Activated gamma-delta T cell treated with anti-CD3 and anti-CD28 coated beads, Interleukin-2, amount 50 U/mL, for 16 hours (primary cell): ENCODE results near the gene TCP11.

Experiments
- DNase-seq: peaks from one replicate; pipeline ENCODE4 v3.0.0-alpha.2; 2020; ENCODE audit warnings: low read depth

The TCP11 gene

DNA sequence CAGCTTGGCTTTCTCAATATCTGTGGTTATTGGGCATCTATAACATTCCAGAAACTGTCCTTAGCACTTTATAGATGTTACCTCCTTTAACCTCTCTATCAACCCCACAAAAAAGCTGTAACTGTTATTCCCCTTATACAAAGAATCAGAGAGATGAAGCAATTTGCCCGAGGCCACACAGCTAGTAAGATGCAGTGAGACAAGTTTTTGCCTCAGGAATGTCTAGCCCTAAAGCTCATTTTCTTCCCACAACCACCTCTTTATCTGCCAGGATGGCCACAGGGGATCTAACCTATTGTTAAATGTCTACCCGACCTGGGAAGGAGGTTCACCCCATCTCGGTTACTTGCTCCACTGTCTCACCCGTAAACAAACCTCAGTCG, 31.9 kb upstream of the TCP11 start:
- no peak for DNase-seq

DNA sequence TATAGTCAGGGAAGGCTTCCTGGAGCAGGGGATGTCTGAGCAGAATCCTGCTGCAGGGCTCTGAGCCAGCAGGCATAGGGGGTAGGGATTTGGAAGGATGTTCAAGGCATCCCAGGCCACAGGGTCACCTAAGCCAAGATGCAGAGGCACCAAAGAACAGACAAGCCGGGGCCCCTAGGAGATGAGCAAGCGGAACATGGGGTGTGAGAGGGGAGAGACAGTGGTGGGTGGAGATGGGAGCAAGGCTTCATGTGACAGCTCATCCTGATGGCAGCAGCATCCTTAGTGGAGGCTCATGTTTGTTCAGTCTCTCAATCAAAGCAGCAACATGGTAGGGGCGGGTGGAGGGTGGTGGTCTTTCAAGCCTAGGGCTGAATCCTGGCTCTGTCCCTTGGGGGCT, 29.8 kb upstream of the TCP11 start:
- no peak for DNase-seq

DNA sequence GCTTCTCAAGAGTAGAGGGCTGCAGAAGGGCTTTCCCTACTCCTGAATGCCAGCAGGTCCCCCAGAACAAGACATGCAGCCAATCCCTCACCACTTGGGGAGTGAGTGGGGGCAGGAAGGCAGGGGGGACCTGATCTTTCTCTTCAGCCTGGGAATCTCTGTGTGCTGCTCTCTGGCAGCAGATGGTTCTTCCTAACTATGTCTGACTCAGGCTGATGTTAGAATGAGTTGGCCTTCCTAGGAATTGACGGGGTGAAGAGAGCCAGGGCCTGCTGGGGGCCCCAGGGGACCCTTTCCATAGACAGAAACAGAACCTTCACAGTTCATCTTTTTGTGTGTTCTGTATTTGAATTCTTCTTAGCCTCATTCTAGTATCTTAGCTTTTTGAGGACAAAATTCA, 29.0 kb upstream of the TCP11 start:
- DNase-seq: no peak

DNA sequence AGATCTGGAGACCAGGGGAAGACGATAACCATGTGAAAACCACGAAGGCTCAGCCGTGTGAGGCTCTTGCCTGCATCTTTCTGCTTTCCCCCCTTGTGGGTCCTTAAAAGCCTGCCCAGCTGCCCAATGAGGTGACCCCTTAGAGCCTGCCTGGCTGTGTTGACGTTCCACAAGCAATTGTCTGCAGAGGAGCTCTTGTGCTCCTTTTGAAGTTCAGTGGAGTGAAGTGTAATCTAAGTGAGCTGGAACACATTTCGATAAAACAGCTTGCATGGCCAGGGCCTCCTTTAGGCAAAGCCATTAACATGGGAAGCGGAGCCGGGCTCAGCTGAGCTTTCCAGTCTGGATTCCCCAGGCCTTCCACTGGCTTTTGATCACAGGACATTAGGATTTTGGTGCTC, 27.3 kb upstream of the TCP11 start:
- no peak for DNase-seq

DNA sequence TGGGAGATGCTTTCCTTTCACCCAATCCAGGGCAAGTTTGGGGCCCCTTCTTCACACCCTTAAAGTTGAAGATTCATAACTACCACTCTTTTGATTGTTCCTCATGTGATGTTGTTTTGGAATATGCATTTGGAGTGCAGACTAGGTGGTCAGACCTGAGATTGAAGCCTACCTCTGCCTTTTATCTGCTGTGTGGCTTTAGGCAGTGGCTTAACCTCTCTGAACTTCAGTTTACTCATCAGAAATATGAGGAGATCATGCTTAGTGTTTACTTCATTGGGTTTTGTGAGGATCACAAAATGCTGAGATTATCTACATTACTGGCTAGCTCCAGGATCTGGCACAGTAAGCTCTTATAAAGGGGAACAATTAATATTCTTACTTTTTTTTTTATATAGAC, 26.4 kb upstream of the TCP11 start:
- no peak for DNase-seq

DNA sequence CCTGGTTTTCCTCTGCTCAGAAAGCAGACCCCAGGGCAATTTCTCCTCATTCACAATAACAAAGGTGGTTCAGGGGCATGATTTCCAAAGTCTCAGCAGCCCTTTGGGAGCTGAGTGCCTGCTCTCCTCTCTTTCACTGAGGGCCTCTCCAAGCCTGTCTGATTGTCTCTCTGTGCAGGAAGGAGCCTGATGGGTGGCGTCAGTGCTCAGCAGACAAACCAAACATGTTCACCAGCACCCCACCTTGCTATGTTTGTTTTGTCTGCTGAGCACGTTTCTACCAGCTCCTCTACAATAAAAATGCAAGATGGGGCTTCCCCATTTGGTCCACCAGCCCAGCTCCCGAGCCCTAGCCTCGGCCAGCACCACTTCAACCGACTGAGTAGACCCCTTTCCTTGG, 25.4 kb upstream of the TCP11 start:
- DNase-seq: no peak

DNA sequence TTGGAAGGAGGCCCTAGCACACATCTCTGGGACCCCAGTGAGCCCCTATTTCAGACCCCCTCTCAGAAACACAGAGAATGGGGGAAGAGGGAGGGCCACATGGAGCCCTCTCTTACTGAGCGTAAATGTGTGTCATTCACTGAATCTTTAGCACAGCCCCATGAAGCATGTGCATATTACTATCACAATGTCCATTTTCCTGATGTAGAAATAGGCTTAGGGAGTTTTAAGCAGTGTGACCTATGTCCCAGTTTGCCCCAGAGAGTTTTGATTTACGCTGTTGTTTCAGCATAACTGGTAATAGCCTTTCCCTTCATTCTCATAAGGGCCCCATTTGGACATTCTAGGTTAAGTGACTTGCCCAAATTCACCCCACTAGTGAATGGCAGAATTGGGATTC, 25.0 kb upstream of the TCP11 start:
- DNase-seq: no peak

DNA sequence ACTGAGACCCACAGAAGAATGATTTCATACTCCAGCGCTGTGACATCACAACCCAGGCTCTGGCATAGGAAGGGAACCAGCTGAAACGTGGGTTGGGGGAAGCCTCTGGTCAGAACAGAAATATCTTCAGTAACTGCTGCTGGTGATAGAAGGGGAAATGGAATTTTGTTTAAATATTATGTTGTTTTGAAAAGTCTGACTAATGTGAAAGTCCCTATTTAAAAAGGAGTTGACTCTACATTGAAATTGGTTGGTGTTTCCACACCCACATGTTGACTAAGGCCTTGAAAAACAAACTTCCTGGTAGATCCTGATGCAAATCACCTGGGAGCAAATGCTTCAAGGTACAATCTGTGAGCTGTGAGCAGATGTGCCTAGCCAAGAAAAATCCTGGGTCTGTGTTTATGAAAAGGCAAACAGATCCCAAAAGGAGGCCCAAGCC, 24.5 kb upstream of the TCP11 start:
- DNase-seq: no peak

DNA sequence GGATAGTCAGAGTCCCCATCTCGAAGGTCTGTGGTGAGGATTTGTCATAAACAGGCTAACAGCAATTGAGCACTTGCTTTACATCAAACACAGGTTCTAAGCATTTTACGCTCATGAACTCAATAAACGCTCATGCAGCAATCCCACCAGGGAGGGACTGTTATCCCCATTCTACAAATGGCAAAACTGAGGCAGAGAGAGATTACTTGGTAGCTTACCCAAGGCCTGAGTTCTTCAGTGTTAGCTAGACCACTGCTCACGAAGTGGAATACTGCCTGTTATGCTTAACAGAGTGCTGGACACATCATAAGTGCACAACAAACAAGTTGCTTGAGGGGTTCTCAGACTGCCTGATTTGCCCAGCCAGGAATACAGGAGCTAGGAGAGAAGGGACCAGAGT, 23.7 kb upstream of the TCP11 start:
- no peak for DNase-seq

DNA sequence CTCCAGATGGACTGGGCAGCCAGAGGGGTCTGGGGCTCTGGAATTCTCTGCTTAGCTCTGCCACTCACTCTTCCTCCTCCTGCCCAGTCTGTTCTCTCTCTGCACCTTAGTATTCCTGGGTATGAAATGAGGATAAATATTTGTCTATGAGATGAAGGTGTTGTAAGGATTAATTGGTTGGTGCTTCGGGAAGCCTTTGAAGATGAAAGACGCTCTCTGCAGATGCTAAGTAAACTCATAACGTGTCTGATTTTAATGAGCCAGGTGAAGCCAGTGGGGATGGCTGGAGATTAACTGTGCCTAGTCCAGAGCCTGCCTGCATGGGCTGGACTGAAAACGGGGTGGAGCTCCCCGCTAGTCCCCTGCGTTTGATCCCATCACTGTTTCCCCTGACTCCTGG, 23.1 kb upstream of the TCP11 start:
- no peak for DNase-seq

DNA sequence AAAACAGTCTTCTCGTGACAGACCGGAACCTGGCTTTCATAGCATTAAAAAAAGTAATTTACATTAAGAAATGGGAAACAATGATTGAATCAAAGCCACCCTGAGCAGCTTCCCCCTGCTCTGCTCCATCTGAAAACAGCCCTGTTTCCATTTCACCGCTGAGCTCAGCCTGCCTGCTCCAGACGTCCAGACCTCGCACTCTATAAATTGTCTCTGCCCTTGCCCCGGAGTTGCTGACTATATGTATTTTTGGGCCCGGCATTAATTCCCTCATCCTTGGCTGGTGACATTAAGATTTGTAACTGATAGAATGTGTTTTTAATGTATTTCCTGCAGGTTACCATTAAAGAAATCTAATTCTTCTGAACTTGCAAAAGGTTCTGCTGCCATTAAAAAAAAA, 22.7 kb upstream of the TCP11 start:
- no peak for DNase-seq

DNA sequence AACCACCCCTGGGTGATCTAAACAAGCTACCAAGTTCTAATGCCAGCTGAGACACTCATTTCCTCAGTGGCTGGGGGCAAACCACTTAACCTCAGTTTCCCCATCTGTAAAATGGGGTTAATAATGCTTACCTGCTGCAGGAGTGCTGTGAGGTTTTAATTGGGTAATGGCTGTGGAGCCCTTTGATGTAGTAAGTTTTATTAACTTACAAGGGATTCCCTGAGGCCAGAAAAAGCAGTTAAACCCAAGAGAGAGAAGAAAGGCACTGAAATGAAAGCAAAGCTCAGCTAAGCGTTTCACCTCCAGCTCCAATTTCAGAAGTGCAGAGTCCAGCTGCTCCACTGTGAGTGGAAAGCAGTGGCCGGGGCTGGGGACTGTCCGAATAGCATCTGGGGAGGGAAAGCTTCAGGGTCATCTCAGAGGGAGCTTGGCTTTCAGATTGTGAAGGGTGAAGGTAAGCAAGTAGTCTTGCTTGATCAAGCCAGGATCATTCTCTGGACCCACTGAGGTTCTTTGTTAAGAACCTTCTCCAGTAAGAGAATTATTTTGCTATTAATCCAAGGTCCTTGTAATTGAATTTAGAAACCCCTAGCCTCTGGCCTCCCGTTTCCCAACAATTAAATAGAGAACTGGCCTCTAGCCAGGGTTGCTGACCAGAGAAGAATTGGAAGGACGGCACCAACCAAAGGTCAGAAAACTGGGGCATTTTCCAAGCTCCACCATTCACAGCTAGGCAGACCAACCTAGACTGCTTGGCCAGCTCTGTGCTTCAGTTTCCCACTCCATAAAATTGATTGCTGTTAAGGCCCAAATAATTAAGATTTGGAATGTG, 20.9 kb upstream of the TCP11 start:
- DNase-seq: no peak

DNA sequence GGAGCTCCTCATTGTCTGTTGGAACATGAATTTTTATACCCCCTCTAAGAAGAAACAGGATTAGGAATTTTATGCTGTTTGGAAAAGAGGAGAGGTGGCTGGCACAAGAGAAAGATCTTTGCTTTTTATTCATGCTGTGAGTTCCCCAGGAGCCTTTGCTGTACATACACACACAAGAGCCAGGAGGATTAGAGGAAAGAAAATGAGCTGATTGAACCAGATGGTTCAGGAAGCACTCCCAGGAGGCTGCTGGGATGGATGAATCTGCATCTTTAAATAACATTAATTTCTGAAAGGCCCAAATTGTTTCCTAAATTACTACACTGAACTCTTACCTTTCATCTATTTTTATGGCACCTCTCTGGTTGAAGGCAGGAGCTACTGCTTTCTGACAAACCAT, 20.1 kb upstream of the TCP11 start:
- DNase-seq: no peak

DNA sequence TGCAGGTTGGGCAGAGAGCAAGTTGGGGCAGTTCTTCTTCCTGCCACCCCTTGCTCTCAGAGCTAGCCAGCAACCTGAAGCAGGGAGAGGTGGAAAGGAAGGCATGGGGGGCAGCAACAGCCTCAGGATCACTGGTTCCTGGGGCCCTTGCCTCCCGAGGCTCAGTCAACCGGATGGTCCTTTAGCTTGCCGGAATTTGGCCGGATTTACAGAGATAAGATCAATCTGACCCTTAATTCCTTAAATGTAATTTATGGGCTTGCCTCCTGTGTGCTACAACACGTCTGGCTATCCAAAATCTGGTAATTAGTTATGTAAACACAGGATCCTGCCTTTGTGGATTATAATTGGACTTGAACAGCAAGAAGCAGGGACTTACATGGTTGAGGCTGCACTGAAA, 19.5 kb upstream of the TCP11 start:
- DNase-seq: no peak

DNA sequence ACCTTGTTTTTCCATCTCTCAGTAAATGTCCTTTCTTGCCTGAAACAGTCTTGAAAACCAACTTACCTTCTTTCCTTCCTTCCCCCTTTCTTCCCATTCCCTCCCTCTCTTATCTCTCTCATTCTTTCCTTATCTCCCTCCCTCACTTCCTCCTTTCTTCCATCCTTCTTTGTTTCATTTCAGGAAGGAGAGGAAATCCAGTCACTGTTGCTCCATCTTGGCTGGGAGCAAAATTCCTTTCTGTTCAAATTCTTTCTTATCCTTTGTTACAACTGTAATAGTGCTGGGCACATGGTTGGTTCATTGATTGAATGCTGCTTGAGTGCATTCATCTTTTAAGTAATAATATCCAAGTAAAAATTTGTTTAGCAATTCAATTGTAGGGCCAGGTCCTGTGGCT, 17.4 kb upstream of the TCP11 start:
- DNase-seq: no peak

DNA sequence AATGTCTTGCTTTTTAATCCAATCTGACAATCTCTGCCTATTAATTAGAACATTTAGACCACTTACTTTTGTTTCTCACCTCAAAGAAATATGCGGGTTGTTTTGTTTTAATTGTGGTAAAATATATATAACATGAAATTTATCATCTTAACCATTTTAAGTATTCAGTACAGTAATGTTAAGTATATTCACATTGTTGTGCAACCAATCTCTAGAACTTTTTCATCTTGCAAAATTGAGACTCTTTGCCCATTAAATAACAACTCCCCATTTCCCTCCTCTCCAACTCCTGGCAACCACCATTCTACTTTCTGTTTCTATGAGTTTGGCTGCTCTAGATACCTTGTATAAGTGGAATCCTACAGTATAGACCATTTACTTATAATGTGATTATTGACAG, 13.8 kb upstream of the TCP11 start:
- no peak for DNase-seq

DNA sequence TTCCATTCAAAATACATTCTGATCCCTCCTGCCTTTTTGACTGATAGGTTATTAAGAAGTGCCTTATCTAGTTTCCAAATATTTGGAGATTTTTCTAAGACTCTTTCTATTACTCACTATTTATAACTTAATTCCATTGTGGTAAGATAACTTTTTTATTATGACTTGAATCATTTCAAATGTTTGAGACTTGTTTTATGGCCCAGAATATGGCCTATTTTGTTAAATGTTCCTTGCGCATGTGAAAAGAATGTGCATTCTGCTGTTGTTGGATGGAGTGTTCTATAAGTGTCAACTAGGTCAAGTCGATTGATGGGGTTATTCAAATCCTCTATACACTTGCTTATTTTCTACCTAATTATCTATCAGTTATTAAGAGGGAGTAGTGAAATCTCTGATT, 13.1 kb upstream of the TCP11 start:
- no peak for DNase-seq

DNA sequence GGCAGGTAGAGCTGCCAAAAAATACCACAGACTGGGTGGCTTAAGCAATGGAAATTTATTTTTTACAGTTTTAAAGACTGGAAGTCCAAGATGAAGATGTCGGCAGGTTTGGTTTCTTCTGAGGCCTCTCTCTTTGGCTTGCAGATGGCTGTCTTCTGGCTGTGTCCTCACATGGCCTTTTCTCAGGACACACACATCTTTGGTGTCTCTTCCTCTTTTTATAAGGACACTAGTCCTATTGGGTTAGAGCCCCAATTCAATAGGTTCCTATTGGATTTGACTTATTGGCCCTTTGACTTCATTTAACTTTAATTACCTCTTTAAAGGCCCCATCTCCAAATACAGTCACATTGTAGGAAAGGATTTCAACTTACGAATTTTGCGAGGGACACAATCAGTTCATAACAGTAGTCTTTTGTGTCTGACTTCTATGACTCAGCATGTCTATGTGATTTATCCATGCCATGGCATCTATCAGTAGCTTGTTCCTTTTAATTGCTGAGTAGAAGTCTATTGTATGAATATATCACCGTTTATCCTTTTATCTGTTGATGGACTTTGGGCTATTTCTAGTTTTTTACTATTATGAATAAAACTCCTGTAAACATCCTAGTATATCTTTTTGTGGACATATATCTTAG, 11.0 kb upstream of the TCP11 start:
- no peak for DNase-seq

DNA sequence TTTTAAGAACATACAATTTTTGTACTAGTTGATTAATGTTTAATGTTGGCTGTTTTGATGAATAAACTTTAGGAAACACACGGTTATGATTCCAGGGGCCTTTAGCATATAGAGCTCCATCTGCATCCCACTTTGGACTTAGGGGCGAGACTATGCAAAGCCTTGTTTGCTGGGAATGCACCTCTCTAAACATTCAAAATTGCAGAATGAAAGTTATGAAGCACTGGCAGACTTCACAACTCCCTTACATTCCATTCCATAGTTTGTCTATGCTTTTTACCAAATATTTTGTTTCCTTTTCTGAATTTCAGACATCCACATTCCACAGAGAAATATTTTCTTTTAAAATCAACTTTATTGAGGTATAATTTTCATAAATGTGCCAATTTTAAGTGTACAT, 10.3 kb upstream of the TCP11 start:
- DNase-seq: no peak

DNA sequence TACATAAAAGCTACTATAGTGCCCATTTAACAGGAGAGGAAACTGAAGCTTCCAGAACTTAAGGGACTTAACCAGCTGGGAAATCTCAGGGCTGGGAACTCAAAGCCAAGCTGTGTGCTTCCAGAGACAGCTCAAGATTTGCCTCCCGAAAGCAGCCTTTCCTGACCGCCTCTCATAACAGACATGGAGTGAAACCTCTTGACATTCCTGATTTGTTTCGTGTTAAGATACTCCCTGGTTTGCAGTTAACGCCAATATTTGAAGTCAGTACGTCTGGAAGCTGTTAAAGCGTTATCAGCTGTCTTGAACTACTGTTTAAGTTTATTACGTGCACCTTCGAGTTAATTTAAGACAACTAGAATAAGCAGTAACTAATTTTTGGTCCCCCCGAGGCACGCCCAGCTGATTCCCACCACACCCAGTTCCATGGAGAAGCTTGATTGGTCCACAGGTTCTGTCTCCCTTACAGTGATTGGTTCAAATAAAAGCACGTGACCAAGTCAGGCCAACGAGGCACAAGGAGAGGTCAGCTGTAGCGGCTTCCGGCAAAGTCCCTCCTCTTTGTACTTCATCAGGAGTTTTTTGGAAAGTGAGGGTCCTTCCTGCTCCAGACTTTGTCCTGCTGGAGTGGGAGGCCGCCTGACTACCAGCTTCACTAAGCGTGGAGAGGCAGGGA, 8.9 kb upstream of the TCP11 start:
- no peak for DNase-seq

DNA sequence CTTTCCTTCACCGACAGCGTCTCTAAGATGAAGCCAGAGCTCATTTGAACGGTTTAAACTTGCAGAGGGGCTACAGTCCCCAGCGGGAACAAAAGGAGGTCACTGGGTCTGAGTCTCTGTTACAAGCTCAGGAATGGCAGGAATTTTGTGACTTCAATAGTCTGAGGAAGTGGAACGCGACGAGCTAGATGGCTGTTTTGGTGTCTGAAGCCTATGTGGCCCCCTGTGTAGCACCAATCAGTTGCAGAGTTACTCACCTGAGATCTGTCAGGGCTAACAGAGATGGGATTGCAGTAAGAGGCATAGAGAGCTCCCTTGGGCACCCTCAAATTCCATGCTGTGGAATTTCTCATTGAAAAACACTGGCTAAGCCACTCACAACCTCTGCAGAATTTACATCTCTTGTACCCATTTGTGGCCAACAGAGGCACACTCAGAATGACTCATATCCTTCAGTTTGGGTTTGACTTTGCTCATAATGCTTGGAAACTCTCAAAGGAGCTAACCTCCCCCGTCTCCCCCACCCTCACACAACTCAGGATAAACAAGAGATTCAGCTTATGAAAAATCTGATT, 7.1 kb upstream of the TCP11 start:
- no peak for DNase-seq

DNA sequence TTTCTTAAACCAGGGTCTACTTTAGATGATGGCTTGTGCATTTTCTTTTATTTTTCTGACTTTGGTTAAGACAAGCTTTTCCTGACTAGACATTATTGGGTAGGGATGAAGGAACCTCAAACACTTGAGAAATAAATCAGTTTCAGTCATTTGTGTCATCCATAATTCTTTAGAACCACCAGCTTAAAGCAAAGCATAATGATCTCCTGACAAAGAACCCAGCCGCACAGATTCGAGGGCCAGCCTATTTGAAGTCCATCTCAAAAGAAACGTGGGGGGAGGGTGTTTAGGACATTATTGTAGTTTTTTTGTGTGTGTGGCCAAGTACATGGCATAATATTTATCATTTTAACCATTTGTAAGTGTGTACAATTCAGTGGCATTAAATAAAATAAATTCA, 6.3 kb upstream of the TCP11 start:
- DNase-seq: no peak

DNA sequence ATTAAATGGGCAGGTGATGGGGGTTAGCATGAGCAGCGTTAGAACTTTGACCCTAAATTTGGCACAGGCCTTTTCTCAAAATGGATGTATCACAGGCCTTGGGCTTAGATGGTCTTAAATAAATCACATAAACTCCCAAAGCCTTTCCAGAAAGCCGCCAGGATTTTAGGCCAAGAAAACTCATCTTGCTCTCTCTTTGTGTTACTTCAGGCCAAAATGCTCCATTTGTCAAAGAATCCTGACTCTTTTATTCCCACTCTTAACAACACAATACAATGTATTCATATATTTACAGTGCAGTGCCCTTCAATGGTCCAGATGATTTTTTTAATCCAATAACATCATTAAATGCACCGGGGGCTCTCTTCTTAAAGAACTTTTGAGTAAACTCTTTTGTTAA, 5.9 kb upstream of the TCP11 start:
- no peak for DNase-seq
